Measurements from ENCODE around the gene SYNE2. TPM values are rescaled to one million over a fixed set of nuclear protein-coding genes. Genes with fewer than 3 reads are reported as not detected.
"Not testable (repeated sequence)": the region's sequence is repeated elsewhere in the genome, so short reads cannot be mapped to it uniquely, and the experiment has no call there.

SYNE2 gene
- total RNA-seq, 2 donors from 2014 or later = 147 to 153 TPM

DNA sequence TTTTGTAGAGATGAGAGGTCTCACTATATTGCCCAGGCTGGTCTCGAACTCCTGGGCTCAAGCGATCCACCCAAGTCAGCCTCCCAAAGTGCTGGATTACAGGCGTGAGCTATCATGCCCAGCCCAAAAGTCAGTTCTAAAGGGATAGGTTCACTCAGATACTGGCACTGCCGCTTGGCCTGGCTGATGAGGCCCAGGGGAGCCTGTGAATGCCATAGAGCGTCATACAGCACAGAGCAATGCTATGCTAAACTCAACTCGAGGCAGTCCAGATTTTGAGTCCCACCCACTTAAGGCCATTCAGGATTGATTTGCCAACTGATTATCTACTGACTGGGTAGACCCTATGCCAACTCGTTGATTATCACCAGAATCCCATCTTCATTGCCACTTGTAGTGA lies 262.0 kb downstream of the SYNE2 start:
- DNase-seq = no peak
- no peak overlapping the region for H3K27ac ChIP-seq
- H3K4me3 ChIP-seq = no peak overlapping the region
- TF ChIP-seq, protein P1, sequence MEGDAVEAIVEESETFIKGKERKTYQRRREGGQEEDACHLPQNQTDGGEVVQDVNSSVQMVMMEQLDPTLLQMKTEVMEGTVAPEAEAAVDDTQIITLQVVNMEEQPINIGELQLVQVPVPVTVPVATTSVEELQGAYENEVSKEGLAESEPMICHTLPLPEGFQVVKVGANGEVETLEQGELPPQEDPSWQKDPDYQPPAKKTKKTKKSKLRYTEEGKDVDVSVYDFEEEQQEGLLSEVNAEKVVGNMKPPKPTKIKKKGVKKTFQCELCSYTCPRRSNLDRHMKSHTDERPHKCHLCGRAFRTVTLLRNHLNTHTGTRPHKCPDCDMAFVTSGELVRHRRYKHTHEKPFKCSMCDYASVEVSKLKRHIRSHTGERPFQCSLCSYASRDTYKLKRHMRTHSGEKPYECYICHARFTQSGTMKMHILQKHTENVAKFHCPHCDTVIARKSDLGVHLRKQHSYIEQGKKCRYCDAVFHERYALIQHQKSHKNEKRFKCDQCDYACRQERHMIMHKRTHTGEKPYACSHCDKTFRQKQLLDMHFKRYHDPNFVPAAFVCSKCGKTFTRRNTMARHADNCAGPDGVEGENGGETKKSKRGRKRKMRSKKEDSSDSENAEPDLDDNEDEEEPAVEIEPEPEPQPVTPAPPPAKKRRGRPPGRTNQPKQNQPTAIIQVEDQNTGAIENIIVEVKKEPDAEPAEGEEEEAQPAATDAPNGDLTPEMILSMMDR (IDR thresholded peaks at IDR 0.05) = no peak
- intact Hi-C loops (cut with DNase I) = no loop called here
- H3K4me1 ChIP-seq = no peaks in the 10 kb centered on the region
- no peaks in the 10 kb centered on the region for H3K9me3 ChIP-seq
- H3K27me3 ChIP-seq = no peaks in the 10 kb centered on the region
- no peak overlapping the region for H3K9ac ChIP-seq (ENCODE audit: low read depth in 2 of 2, low read length in 2 of 2)
- H3K36me3 ChIP-seq = no peaks in the 10 kb centered on the region

DNA sequence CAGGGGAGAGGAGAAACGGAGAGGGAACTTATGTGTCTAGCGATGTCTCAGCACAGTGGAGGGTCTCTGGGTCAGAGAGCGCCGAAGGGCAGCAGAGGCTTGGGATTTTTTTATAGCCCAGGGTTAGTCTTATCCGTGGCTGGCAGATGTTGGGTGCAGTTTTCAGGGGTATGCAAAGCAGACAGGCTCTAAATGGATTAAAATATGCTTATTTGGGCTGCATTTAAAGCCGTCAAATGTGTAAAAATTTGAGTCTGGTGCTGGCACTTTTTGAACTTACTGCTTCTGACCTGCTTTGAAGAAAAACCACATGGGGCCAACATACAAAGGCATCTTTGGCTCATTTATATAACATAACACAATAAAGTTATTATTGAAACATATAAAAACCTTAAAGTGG lies 262.6 kb downstream of the SYNE2 start:
- Histone ChIP-seq H3K9ac (ENCODE audit: low read depth in 2 of 2, low read length in 2 of 2) (no peak overlapping the region), H3K27me3 (no peaks in the 10 kb centered on the region), H3K36me3 (no peaks in the 10 kb centered on the region), H3K4me1 (no peaks in the 10 kb centered on the region), H3K9me3 (no peaks in the 10 kb centered on the region), H3K27ac (no peak overlapping the region), H3K4me3 (no peak overlapping the region)
- intact Hi-C loops (cut with DNase I) = no loop called here
- no peak for DNase-seq
- TF ChIP-seq, protein P1 (IDR thresholded peaks at IDR 0.05) = no peak

DNA sequence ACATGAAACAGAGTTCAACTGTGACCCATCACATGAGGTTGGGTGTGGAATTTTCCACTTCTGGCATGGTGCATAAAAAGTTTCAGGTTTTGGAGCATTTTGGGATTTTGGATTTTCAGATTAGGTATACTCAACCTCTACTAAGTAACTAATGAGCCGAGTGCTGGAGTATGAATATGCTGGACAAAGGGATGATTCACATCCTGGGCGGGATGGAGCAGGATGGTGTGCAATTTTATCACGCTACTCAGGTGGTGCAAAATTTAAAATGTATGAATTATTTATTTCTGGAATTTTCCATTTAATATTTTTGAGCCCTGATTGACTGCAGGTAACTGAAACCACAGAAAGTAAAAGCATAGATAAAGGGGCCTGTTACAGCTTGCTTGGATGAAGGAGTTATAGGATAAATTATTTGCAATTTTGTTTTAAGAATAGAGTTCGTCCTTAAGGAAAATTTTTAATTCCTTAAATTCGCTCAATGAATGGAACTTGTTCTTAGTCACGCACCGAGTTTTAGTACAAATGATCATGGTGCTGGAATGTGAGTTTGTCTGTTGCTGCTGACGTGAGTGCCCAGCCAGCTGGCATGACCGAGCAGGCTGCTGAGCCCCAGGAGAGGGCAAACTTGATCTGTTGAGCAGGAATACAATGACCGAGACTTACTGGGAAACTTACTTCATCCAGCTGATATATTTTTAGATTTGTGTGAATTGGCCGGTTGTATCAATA lies 265.0 kb downstream of the SYNE2 start:
- Histone ChIP-seq H3K36me3 (peaks cover 10% of the 10 kb centered on the region), H3K9ac (ENCODE audit: low read depth in 2 of 2, low read length in 2 of 2) (no peak overlapping the region), H3K4me3 (no peak overlapping the region), H3K27ac (no peak overlapping the region), H3K9me3 (no peaks in the 10 kb centered on the region), H3K27me3 (no peaks in the 10 kb centered on the region), H3K4me1 (no peaks in the 10 kb centered on the region)
- DNase-seq = no peak
- intact Hi-C loops (cut with DNase I) = no loop called here
- TF ChIP-seq, protein P1 (IDR thresholded peaks at IDR 0.05) = no peak

DNA sequence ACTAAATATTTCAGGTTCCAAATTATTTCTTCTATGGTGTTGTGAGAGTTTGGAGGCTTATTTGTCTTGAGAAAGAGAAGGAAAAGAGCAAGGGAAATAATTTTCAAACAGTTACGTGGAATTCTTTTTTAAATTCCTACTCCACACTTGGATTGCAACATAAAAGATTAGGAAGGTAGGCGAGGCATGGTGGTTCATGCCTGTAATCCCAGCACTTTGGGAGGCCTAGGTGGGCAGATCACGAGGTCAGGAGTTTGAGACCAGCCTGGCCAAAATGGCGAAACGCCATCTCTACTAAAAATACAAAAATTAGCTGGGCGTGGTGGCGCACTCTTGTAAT lies 265.6 kb downstream of the SYNE2 start:
- H3K4me1 ChIP-seq; intact Hi-C loops (cut with DNase I); H3K9ac ChIP-seq (ENCODE audit: low read depth in 2 of 2, low read length in 2 of 2); DNase-seq; H3K36me3 ChIP-seq; H3K4me3 ChIP-seq; H3K27ac ChIP-seq; H3K27me3 ChIP-seq; H3K9me3 ChIP-seq: not testable (repeated sequence)

DNA sequence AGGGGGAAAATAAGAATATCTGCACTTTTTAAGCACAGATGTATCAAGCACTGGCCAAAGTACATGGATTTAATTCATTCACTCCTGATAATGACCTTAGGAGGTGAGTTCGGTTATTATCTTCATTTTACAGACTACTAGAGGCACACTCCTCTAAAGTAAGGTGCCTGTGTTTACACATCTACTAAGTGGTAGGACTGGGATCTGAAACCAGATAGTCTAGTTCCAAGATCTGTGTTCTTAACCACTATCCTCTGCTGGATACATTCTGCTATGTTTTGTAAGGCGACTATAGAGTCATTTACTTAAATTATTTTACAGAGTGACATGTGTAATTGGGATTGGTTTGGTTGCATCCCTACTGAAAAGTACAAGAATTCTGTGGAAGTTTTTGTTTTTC lies 266.1 kb downstream of the SYNE2 start:
- Histone ChIP-seq H3K36me3 (peaks cover 10% of the 10 kb centered on the region), H3K4me3 (no peak overlapping the region), H3K27me3 (no peaks in the 10 kb centered on the region), H3K9ac (ENCODE audit: low read depth in 2 of 2, low read length in 2 of 2) (no peak overlapping the region), H3K4me1 (no peaks in the 10 kb centered on the region), H3K9me3 (no peaks in the 10 kb centered on the region), H3K27ac (no peak overlapping the region)
- DNase-seq = no peak
- TF ChIP-seq, protein P1 (IDR thresholded peaks at IDR 0.05) = no peak
- intact Hi-C loops (cut with DNase I) = no loop called here

DNA sequence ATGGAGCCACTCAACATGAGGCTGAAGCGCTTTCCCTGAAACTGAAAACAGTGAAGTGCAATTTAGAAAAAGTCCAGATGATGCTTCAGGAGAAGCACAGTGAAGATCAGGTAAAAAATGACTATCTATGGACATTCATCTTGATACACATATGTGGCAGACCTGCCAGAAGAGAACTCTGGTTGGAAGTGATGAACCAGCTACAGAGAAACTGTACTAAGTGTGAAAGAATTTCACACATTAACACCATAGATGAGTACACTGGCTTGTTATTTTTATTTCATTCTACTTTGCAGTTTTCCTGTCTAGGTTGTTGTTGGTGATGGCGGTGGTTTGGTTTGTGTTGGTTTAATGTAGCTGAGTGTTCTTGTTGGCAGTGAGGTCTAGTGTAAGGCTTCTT lies 266.7 kb downstream of the SYNE2 start:
- H3K9me3 ChIP-seq = no peaks in the 10 kb centered on the region
- TF ChIP-seq, protein P1 (IDR thresholded peaks at IDR 0.05) = no peak
- H3K9ac ChIP-seq (ENCODE audit: low read depth in 2 of 2, low read length in 2 of 2) = no peak overlapping the region
- H3K27ac ChIP-seq = no peak overlapping the region
- peaks cover 16% of the 10 kb centered on the region for H3K36me3 ChIP-seq
- no peak overlapping the region for H3K4me3 ChIP-seq
- intact Hi-C loops (cut with DNase I) = no loop called here
- no peaks in the 10 kb centered on the region for H3K27me3 ChIP-seq
- no peaks in the 10 kb centered on the region for H3K4me1 ChIP-seq
- no peak for DNase-seq
